HepG2 (cell line): ENCODE measurements around the gene PPIL3. TPM values are rescaled to one million over a fixed set of nuclear protein-coding genes. Genes with fewer than 3 reads are reported as not detected.

ENCODE experiments used
- BCL6 ChIP-seq: IDR thresholded peaks from 2 replicates; pipeline ENCODE4 v1.6.1; 2016; ENCODE audit warnings: missing genetic modification reagents, missing compliant biosample characterization
- CBFB ChIP-seq: sonication (generic); formaldehyde crosslinking; IDR thresholded peaks from 2 replicates; pipeline ENCODE4 v1.4.0; 2020; ENCODE audit warnings: missing genetic modification reagents
- CBX2 ChIP-seq, 2 experiments: fragments of 200-600 bp in 1 of 2; sonication (generic); formaldehyde crosslinking in 1 of 2; IDR thresholded peaks; 2 replicates each; pipeline versions ENCODE4 v1.7.0 to v1.8.1; 2018 to 2022; ENCODE audit warnings: low read depth in 2 of 2, low read length in 1 of 2, mild to moderate bottlenecking in 1 of 2, missing genetic modification reagents in 1 of 2
- CCAR2 ChIP-seq: fragments of 200-400 bp; formaldehyde crosslinking; optimal IDR thresholded peaks from 2 replicates; pipeline ENCODE3; 2018; ENCODE audit warnings: low read depth, mild to moderate bottlenecking, low read length, moderate library complexity
- EED ChIP-seq: sonication (generic); formaldehyde crosslinking; IDR thresholded peaks from 2 replicates; pipeline ENCODE4 v1.5.0; 2020; ENCODE audit warnings: mild to moderate bottlenecking, missing genetic modification reagents
- KLF12 ChIP-seq: sonication (generic); formaldehyde crosslinking; IDR thresholded peaks from 2 replicates; pipeline ENCODE4 v1.4.0; 2020; ENCODE audit warnings: missing genetic modification reagents, borderline replicate concordance
- MAFK ChIP-seq, 2 experiments: IDR thresholded peaks in 1 of 2; conservative IDR thresholded peaks in 1 of 2; 2 replicates each; pipeline ENCODE4 v1.6.1; 2011; ENCODE audit warnings: improper control_type of control experiment in 2 of 2, low read length in 2 of 2
- XRCC5 ChIP-seq: fragments of 200-400 bp; formaldehyde crosslinking; optimal IDR thresholded peaks from 2 replicates; pipeline ENCODE3; 2017; ENCODE audit warnings: mild to moderate bottlenecking, low read length
- ZFP90 ChIP-seq: sonication (generic); formaldehyde crosslinking; IDR thresholded peaks from 2 replicates; pipeline ENCODE4 v1.8.0; 2022; ENCODE audit warnings: missing genetic modification reagents, mild to moderate bottlenecking, inconsistent platforms, borderline replicate concordance
- ZNF367 ChIP-seq: sonication (generic); formaldehyde crosslinking; IDR thresholded peaks from 2 replicates; pipeline ENCODE4 v1.4.0; 2020; ENCODE audit warnings: missing genetic modification reagents, borderline replicate concordance
- ZNF552 ChIP-seq: sonication (generic); formaldehyde crosslinking; IDR thresholded peaks from 2 replicates; pipeline ENCODE4 v1.9.0; 2022; ENCODE audit warnings: missing genetic modification reagents, mild to moderate bottlenecking, borderline replicate concordance
- ZNF724P ChIP-seq: sonication (generic); formaldehyde crosslinking; IDR thresholded peaks from 2 replicates; pipeline ENCODE4 v1.8.0; 2022; ENCODE audit warnings: missing genetic modification reagents, borderline replicate concordance
- ZNF746 ChIP-seq: sonication (generic); formaldehyde crosslinking; IDR thresholded peaks from 2 replicates; pipeline ENCODE4 v1.8.0; 2022; ENCODE audit warnings: mild to moderate bottlenecking, missing genetic modification reagents
- polyA plus RNA-seq, 8 experiments: library from polyadenylated mRNA; depleted of rRNA in 3 of 8; stranded (reverse) in 7 of 8; unstranded in 1 of 8; fragments of >200 nt; fragmentation: Illumina TruSeq in 4 of 8; extraction: Trizol in 4 of 8; gene quantifications; 2 replicates each; pipeline versions ENCODE4 v1.2.1 to v1.2.3, GENCODE V29; 2011 to 2016; ENCODE audit warnings: low read depth in 4 of 8, missing spikeins in 1 of 8, mixed read lengths in 1 of 8; ENCODE audit not compliant: insufficient read depth in 1 of 8
- total RNA-seq, 5 experiments: library from RNA; depleted of rRNA; stranded (reverse); fragments of >200 nt; fragmentation: Illumina TruSeq; extraction: Trizol; gene quantifications; 2 replicates each; pipeline ENCODE4 v1.2.3, GENCODE V29; 2016; ENCODE audit warnings: low read depth in 1 of 5
- TF ChIP-seq, protein P1 (sequence below): sonication (generic); formaldehyde crosslinking; IDR thresholded peaks from 2 replicates; pipeline ENCODE4 v1.5.0; 2020; ENCODE audit warnings: mild to moderate bottlenecking, missing genetic modification reagents, borderline replicate concordance
- TF ChIP-seq, protein P2 (sequence below): sonication (generic); formaldehyde crosslinking; conservative IDR thresholded peaks from 2 replicates; pipeline ENCODE4 v1.8.0; 2022; ENCODE audit warnings: low read depth, missing genetic modification reagents
- TF ChIP-seq, protein P3 (sequence below): IDR thresholded peaks from 2 replicates; pipeline ENCODE4 v1.6.1; 2016; ENCODE audit warnings: low read depth

The PPIL3 gene
- total and polyA plus RNA-seq, 2 of the 13 experiments (the other 11 are each of a cell fraction or from before 2014, with no cell fraction given): 98.7 to 107 TPM

DNA sequence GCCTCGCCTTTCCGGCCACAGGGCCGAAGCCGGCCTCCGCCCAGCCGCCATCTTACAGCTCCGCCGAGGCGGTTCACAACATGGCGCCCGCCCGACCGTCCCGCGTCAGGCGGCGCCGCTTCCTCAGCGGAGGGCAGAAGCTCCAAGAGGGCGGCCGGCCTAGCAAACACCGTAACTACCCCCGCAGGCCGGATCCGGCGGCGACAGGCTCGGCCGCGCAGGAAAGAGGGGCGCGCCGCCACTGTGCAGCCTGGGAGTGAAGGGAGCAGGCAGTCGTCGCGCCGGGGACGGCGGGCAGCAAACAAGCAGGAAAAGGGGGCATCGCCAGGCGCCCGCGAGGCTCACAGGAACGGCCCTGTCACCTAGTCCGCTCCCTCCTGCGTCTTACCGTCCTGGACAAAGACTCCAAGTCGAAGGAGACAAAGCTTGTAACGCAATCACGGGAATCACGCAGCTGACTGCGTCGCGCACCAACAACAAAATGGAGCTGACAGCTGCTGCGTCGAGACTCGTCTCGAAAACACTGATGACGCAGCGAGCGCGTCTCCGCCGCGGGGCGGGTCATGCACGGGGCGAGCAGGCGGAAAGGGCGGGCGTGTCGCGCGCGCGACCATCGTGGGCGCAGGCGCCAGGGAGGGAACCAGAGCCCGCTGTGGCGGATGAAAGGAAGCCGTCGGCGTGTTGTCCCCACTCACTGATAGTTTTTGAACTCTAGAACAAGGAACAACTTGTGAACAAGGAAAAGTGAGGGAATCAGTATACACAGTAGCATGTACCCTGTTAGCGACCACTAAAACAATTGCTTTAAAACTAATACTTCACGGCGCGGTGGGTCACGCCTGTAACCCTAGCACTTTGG is 24.5 kb downstream of the PPIL3 start, which contains the start of gene CLK1 (continued):
- TF ChIP-seq, protein P1, sequence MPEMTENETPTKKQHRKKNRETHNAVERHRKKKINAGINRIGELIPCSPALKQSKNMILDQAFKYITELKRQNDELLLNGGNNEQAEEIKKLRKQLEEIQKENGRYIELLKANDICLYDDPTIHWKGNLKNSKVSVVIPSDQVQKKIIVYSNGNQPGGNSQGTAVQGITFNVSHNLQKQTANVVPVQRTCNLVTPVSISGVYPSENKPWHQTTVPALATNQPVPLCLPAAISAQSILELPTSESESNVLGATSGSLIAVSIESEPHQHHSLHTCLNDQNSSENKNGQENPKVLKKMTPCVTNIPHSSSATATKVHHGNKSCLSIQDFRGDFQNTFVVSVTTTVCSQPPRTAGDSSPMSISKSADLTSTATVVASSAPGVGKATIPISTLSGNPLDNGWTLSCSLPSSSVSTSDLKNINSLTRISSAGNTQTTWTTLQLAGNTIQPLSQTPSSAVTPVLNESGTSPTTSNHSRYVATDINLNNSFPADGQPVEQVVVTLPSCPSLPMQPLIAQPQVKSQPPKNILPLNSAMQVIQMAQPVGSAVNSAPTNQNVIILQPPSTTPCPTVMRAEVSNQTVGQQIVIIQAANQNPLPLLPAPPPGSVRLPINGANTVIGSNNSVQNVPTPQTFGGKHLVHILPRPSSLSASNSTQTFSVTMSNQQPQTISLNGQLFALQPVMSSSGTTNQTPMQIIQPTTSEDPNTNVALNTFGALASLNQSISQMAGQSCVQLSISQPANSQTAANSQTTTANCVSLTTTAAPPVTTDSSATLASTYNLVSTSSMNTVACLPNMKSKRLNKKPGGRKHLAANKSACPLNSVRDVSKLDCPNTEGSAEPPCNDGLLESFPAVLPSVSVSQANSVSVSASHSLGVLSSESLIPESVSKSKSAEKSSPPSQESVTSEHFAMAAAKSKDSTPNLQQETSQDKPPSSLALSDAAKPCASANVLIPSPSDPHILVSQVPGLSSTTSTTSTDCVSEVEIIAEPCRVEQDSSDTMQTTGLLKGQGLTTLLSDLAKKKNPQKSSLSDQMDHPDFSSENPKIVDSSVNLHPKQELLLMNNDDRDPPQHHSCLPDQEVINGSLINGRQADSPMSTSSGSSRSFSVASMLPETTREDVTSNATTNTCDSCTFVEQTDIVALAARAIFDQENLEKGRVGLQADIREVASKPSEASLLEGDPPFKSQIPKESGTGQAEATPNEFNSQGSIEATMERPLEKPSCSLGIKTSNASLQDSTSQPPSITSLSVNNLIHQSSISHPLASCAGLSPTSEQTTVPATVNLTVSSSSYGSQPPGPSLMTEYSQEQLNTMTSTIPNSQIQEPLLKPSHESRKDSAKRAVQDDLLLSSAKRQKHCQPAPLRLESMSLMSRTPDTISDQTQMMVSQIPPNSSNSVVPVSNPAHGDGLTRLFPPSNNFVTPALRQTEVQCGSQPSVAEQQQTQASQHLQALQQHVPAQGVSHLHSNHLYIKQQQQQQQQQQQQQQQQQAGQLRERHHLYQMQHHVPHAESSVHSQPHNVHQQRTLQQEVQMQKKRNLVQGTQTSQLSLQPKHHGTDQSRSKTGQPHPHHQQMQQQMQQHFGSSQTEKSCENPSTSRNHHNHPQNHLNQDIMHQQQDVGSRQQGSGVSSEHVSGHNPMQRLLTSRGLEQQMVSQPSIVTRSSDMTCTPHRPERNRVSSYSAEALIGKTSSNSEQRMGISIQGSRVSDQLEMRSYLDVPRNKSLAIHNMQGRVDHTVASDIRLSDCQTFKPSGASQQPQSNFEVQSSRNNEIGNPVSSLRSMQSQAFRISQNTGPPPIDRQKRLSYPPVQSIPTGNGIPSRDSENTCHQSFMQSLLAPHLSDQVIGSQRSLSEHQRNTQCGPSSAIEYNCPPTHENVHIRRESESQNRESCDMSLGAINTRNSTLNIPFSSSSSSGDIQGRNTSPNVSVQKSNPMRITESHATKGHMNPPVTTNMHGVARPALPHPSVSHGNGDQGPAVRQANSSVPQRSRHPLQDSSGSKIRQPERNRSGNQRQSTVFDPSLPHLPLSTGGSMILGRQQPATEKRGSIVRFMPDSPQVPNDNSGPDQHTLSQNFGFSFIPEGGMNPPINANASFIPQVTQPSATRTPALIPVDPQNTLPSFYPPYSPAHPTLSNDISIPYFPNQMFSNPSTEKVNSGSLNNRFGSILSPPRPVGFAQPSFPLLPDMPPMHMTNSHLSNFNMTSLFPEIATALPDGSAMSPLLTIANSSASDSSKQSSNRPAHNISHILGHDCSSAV (CRISPR knock-in tag): peak; percentile 99
- TF ChIP-seq ZFP90 (CRISPR knock-in tag) (peak; percentile 99), CBX2 (IDR thresholded peaks at IDR 0.05; ENCODE audit: low read depth, low read length) (no peak), CBX2 (CRISPR knock-in tag; IDR thresholded peaks at IDR 0.05; ENCODE audit: low read depth) (peak; percentile 86; the same call in 1 of the 2 replicates), XRCC5 (peak; percentile 88), KLF12 (CRISPR knock-in tag) (peak; percentile 99), ZNF746 (0 out of 2 replicates have a peak, but pooled peaks have one; percentile 60), MAFK (conservative IDR thresholded peaks at IDR 0.05 in 1 of 2, IDR thresholded peaks at IDR 0.05 in 1 of 2; ENCODE audit: low read length in 2 of 2) (peak; percentile 31 to 36; a peak in 2 of 4 replicates), CCAR2 (no peak), CBFB (CRISPR knock-in tag) (peak; percentile 86), ZNF724P (CRISPR knock-in tag) (peak; percentile 99), ZNF367 (CRISPR knock-in tag) (no peak; the same call in none of the 2 replicates), ZNF552 (CRISPR knock-in tag) (peak; percentile 91; the same call in 1 of the 2 replicates), BCL6 (CRISPR knock-in tag) (peak; percentile 53; the same call in 1 of the 2 replicates), EED (CRISPR knock-in tag) (peak; percentile 84)
- TF ChIP-seq, protein P2, sequence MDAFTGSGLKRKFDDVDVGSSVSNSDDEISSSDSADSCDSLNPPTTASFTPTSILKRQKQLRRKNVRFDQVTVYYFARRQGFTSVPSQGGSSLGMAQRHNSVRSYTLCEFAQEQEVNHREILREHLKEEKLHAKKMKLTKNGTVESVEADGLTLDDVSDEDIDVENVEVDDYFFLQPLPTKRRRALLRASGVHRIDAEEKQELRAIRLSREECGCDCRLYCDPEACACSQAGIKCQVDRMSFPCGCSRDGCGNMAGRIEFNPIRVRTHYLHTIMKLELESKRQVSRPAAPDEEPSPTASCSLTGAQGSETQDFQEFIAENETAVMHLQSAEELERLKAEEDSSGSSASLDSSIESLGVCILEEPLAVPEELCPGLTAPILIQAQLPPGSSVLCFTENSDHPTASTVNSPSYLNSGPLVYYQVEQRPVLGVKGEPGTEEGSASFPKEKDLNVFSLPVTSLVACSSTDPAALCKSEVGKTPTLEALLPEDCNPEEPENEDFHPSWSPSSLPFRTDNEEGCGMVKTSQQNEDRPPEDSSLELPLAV (CRISPR knock-in tag): peak; percentile 88; the same call in 1 of the 2 replicates
- TF ChIP-seq, protein P3, sequence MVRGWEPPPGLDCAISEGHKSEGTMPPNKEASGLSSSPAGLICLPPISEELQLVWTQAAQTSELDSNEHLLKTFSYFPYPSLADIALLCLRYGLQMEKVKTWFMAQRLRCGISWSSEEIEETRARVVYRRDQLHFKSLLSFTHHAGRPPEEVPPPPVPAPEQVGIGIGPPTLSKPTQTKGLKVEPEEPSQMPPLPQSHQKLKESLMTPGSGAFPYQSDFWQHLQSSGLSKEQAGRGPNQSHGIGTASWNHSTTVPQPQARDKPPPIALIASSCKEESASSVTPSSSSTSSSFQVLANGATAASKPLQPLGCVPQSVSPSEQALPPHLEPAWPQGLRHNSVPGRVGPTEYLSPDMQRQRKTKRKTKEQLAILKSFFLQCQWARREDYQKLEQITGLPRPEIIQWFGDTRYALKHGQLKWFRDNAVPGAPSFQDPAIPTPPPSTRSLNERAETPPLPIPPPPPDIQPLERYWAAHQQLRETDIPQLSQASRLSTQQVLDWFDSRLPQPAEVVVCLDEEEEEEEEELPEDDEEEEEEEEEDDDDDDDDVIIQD (CRISPR knock-in tag): peak; percentile 92
